MM.1S (cell line): ENCODE measurements around the gene TBC1D32.

Experiments
- DNase-seq: peaks from one replicate; pipeline ENCODE4 v3.0.0-alpha.2; 2015
- H2AFZ ChIP-seq: fragments of 300-600 bp; sonication (generic); 2 replicates; pipeline ENCODE4 v1.6.0; 2016; ENCODE audit warnings: antibody characterized with exemption, low read length
- H3F3A ChIP-seq: fragments of 300-600 bp; sonication (generic); 2 replicates; pipeline ENCODE4 v1.6.1; 2016; ENCODE audit warnings: mild to moderate bottlenecking, antibody characterized with exemption, low read length, moderate library complexity, mixed read lengths; ENCODE audit not compliant: insufficient read depth
- H3K27ac ChIP-seq: fragments of 300-600 bp; sonication (generic); 2 replicates; pipeline ENCODE4 v1.5.1; 2016; ENCODE audit warnings: mild to moderate bottlenecking, low read length
- H3K27me3 ChIP-seq: fragments of 300-600 bp; sonication (generic); replicated peaks from 2 replicates; pipeline ENCODE4 v1.6.0; 2016; ENCODE audit warnings: low read length; ENCODE audit not compliant: insufficient read depth
- H3K36me3 ChIP-seq: fragments of 300-600 bp; sonication (generic); replicated peaks from 2 replicates; pipeline ENCODE4 v1.6.1; 2016; ENCODE audit warnings: mild to moderate bottlenecking, low read length, mixed read lengths; ENCODE audit not compliant: insufficient read depth
- H3K4me1 ChIP-seq: fragments of 300-600 bp; sonication (generic); 2 replicates; pipeline ENCODE4 v1.6.1; 2016; ENCODE audit warnings: low read length, mixed read lengths
- H3K4me2 ChIP-seq: fragments of 300-600 bp; sonication (generic); 2 replicates; pipeline ENCODE4 v1.6.0; 2016; ENCODE audit warnings: low read depth, low read length
- H3K4me3 ChIP-seq: fragments of 300-600 bp; sonication (generic); 2 replicates; pipeline ENCODE4 v1.5.1; 2016; ENCODE audit warnings: low read length, mixed read lengths
- H3K79me2 ChIP-seq: fragments of 300-600 bp; sonication (generic); 2 replicates; pipeline ENCODE4 v1.6.1; 2016; ENCODE audit warnings: mixed run types, low read length, mixed read lengths
- H3K9ac ChIP-seq: fragments of 300-600 bp; sonication (generic); 2 replicates; pipeline ENCODE4 v1.6.1; 2016; ENCODE audit warnings: low read length, mixed read lengths
- H3K9me2 ChIP-seq: fragments of 300-600 bp; sonication (generic); replicated peaks from 2 replicates; pipeline ENCODE4 v1.6.1; 2016; ENCODE audit warnings: mild to moderate bottlenecking, low read length, mixed read lengths; ENCODE audit not compliant: insufficient read depth
- H3K9me3 ChIP-seq: fragments of 300-600 bp; sonication (generic); replicated peaks from 2 replicates; pipeline ENCODE4 v1.6.1; 2016; ENCODE audit warnings: mild to moderate bottlenecking, low read length, mixed read lengths; ENCODE audit not compliant: insufficient read depth
- H4K20me1 ChIP-seq: fragments of 300-600 bp; sonication (generic); 2 replicates; pipeline ENCODE4 v1.6.1; 2016; ENCODE audit warnings: mild to moderate bottlenecking, low read length, moderate library complexity, mixed read lengths; ENCODE audit not compliant: insufficient read depth
- EZH2 ChIP-seq: fragments of 300-600 bp; sonication (generic); optimal IDR thresholded peaks from 2 replicates; pipeline ENCODE3; 2017; ENCODE audit warnings: low read depth, mild to moderate bottlenecking, antibody characterized with exemption, low read length, mixed read lengths
- EZH2phosphoT487 ChIP-seq: fragments of 300-600 bp; sonication (generic); IDR thresholded peaks from 2 replicates; pipeline ENCODE4 v1.6.1; 2018; ENCODE audit warnings: antibody characterized with exemption, low read length
- TF ChIP-seq, protein P1 (sequence below): fragments of 300-600 bp; sonication (generic); IDR thresholded peaks from 2 replicates; pipeline ENCODE4 v1.5.1; 2016; ENCODE audit warnings: antibody characterized with exemption, low read length, mixed read lengths

Gene TBC1D32

DNA sequence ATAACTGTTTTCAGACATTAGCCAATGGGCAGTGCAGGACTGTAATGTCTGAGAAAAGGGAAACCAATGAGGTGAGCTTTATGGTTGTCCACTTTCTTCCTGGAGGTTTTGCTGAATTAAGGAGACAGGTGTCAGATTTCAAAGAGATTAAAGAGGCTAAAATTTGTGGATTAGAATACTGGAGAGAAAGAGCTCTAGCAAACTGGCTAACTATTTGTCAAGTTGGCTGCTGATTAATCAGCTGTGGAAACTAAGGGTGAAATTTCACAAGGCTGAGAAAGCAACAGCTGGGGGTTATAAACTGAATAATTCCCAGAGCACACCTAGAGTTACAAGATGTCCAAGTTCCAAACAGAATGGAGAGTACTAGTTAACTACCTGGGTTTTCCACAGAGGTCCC is 198.9 kb downstream of the TBC1D32 start:
- Histone ChIP-seq H3K4me3 (no peak overlapping the region), H3K27ac (no peak overlapping the region), H3K9me3 (no peaks in the 10 kb centered on the region), H3F3A (no peaks in the 10 kb centered on the region), H3K79me2 (no peaks in the 10 kb centered on the region), H4K20me1 (no peaks in the 10 kb centered on the region), H2AFZ (no peak overlapping the region), H3K27me3 (no peaks in the 10 kb centered on the region), H3K4me1 (no peaks in the 10 kb centered on the region), H3K9ac (no peak overlapping the region), H3K9me2 (no peaks in the 10 kb centered on the region), H3K36me3 (no peaks in the 10 kb centered on the region), H3K4me2 (no peak overlapping the region)
- no peak for TF ChIP-seq EZH2
- TF ChIP-seq EZH2phosphoT487 = no peak
- TF ChIP-seq, protein P1, sequence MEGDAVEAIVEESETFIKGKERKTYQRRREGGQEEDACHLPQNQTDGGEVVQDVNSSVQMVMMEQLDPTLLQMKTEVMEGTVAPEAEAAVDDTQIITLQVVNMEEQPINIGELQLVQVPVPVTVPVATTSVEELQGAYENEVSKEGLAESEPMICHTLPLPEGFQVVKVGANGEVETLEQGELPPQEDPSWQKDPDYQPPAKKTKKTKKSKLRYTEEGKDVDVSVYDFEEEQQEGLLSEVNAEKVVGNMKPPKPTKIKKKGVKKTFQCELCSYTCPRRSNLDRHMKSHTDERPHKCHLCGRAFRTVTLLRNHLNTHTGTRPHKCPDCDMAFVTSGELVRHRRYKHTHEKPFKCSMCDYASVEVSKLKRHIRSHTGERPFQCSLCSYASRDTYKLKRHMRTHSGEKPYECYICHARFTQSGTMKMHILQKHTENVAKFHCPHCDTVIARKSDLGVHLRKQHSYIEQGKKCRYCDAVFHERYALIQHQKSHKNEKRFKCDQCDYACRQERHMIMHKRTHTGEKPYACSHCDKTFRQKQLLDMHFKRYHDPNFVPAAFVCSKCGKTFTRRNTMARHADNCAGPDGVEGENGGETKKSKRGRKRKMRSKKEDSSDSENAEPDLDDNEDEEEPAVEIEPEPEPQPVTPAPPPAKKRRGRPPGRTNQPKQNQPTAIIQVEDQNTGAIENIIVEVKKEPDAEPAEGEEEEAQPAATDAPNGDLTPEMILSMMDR = no peak
- no peak for DNase-seq

DNA sequence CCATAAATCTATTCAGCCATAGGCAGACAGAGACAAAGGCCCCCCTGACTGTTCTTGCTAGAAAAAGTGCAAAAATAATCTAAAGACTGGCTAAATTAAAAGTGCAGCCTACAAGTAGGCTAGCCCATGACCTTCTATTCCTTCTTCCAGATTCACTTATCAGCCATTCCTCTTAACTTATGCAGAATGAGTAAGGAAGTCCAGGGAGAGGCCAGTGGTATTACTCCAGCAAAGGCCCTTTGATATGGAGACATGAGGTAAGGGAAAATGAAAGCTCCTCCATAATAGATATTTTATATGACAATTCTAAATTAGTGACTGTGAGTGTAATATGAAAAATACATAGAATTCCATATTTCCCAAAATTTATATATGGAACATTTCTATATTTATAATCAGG is 199.4 kb downstream of the TBC1D32 start:
- Histone ChIP-seq H3K27me3 (no peaks in the 10 kb centered on the region), H3K27ac (no peak overlapping the region), H3K9ac (no peak overlapping the region), H3K4me1 (no peaks in the 10 kb centered on the region), H2AFZ (no peak overlapping the region), H3K4me2 (no peak overlapping the region), H3K9me2 (no peaks in the 10 kb centered on the region), H3K9me3 (no peaks in the 10 kb centered on the region), H3K4me3 (no peak overlapping the region), H3K36me3 (no peaks in the 10 kb centered on the region), H3F3A (no peaks in the 10 kb centered on the region), H4K20me1 (no peaks in the 10 kb centered on the region), H3K79me2 (no peaks in the 10 kb centered on the region)
- TF ChIP-seq, protein P1 = no peak
- TF ChIP-seq EZH2 (no peak), EZH2phosphoT487 (no peak)
- no peak for DNase-seq

DNA sequence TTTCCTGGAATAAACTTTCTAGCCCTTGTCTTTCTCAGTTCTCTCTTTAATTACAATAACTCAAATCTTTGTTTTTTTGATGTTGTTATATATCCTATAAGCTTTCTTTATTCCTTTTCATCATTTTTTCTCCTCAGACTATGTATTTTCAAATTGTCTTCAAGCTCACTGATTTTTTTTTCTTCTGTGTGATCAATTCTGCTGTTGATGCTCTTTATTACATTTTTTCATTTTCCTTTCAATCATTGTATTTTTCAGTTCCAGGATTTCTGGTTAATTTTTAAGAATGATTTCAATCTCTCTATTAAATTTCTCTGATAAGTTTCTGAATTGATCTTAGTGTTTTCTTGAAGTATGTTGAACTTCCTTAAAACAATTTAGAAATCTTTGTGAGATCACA is 209.7 kb downstream of the TBC1D32 start:
- H3K9me3 ChIP-seq = no peaks in the 10 kb centered on the region
- DNase-seq = no peak
- no peak overlapping the region for H3K9ac ChIP-seq
- TF ChIP-seq EZH2phosphoT487 (no peak), EZH2 (no peak)
- TF ChIP-seq, protein P1 = no peak
- no peaks in the 10 kb centered on the region for H3F3A ChIP-seq
- no peaks in the 10 kb centered on the region for H3K4me1 ChIP-seq
- no peak overlapping the region for H3K4me3 ChIP-seq
- no peaks in the 10 kb centered on the region for H3K36me3 ChIP-seq
- no peak overlapping the region for H2AFZ ChIP-seq
- no peak overlapping the region for H3K27ac ChIP-seq
- no peaks in the 10 kb centered on the region for H3K27me3 ChIP-seq
- no peaks in the 10 kb centered on the region for H3K9me2 ChIP-seq
- no peaks in the 10 kb centered on the region for H4K20me1 ChIP-seq
- no peaks in the 10 kb centered on the region for H3K79me2 ChIP-seq
- H3K4me2 ChIP-seq = no peak overlapping the region
